H1 (cell line): ENCODE results near the gene CELF4.

Source experiments
- CTCF ChIP-seq, 3 experiments: IDR thresholded peaks; 1 replicate in 2 of 3; 2 replicates in 1 of 3; pipeline versions ENCODE4 v1.5.1 to v1.6.1; 2011; ENCODE audit warnings: low read length in 3 of 3, mild to moderate bottlenecking in 3 of 3, inconsistent platforms in 2 of 3, low read depth in 1 of 3, moderate library complexity in 1 of 3; ENCODE audit not compliant: insufficient read depth in 1 of 3; ENCODE audit errors: control extremely low read depth in 1 of 3
- EZH2 ChIP-seq: fragments of 200-600 bp; sonication (generic); IDR thresholded peaks from 2 replicates; pipeline ENCODE4 v1.7.1; 2012; ENCODE audit warnings: low read depth, mild to moderate bottlenecking, moderate library complexity, low read length, inconsistent platforms; ENCODE audit not compliant: severe bottlenecking
- MAX ChIP-seq: IDR thresholded peaks from 2 replicates; pipeline ENCODE4 v1.6.1; 2012; ENCODE audit warnings: inconsistent platforms
- POLR2A ChIP-seq, 2 experiments: IDR thresholded peaks; 1 replicate in 1 of 2; 2 replicates in 1 of 2; pipeline ENCODE4 v1.6.1; 2011; ENCODE audit warnings: low read depth in 2 of 2, low read length in 2 of 2, mild to moderate bottlenecking in 2 of 2; ENCODE audit errors: control extremely low read depth in 1 of 2
- POLR2AphosphoS5 ChIP-seq: IDR thresholded peaks from 2 replicates; pipeline ENCODE4 v1.6.1; 2011; ENCODE audit warnings: low read depth, low read length
- RFX5 ChIP-seq: IDR thresholded peaks from 2 replicates; pipeline ENCODE4 v1.6.1; 2011; ENCODE audit warnings: low read depth, low read length, improper control_type of control experiment, borderline replicate concordance
- SIX5 ChIP-seq: IDR thresholded peaks from 2 replicates; pipeline ENCODE4 v1.6.1; 2011; ENCODE audit warnings: mild to moderate bottlenecking, low read depth, low read length
- TAF1 ChIP-seq: IDR thresholded peaks from 2 replicates; pipeline ENCODE4 v1.6.1; 2011; ENCODE audit warnings: mild to moderate bottlenecking, low read depth, low read length

GRCh38 chr18:37450434-37451132 lies 115.0 kb downstream of the CELF4 start:
- TF ChIP-seq POLR2AphosphoS5 (0 out of 2 replicates have a peak, but pooled peaks have one; percentile 22), MAX (0 out of 2 replicates have a peak, but pooled peaks have one; percentile 51), CTCF (IDR thresholded peaks at IDR 0.05; ENCODE audit: control extremely low read depth in 1 of 3, insufficient read depth in 1 of 3, low read depth in 1 of 3, low read length in 3 of 3) (no peak), EZH2 (no peak), TAF1 (no peak), SIX5 (no peak), POLR2A (IDR thresholded peaks at IDR 0.05; ENCODE audit: control extremely low read depth in 1 of 2, low read depth in 2 of 2, low read length in 2 of 2) (no peak), RFX5 (no peak)
